HepG2 (cell line): ENCODE measurements around the gene TRERF1. TPM values are rescaled to one million over a fixed set of nuclear protein-coding genes. Genes with fewer than 3 reads are reported as not detected.
A peak's percentile ranks its signal among the peaks of the same experiment; 100 is the strongest.

Experiments used
- ATAC-seq: fragments of 200-7000 bp; cut with Tn5 transposase; 3 replicates; pipeline ENCODE4 v1.9.1; 2020; ENCODE audit warnings: mild to moderate bottlenecking, moderate library complexity
- BruUV-seq: library from RNA; stranded (reverse); fragments of 400-500 nt; replicated peaks from 2 replicates; lab custom pipeline; 2021; lab: Mats Ljungman, UMichigan
- CTCF ChIA-PET: fragments of 300-600 bp; formaldehyde crosslinking; extraction: SDS; loops from one replicate; lab custom pipeline; 2021; ENCODE audit warnings: low total read pairs, inconsistent platforms, low intra/inter-chr PET ratio; lab: Yijun Ruan, JAX
- POLR2A ChIA-PET: fragments of 350-600 bp; sonication (Branson Sonifier 250); formaldehyde crosslinking; loops from one replicate; lab custom pipeline; 2020; ENCODE audit warnings: antibody characterized with exemption, inconsistent platforms; lab: Yijun Ruan, JAX
- DNase-seq: peaks from one replicate; pipeline ENCODE4 v3.0.0-alpha.2; 2015; ENCODE audit warnings: low spot score
- FAIRE-seq: peaks from 3 replicates; lab custom pipeline; 2011; peaks lifted over from hg19 to GRCh38; lab: Jason Lieb, UNC
- H2AFZ ChIP-seq: one replicate; pipeline ENCODE4 v1.6.1; 2011; ENCODE audit warnings: low read length, inconsistent platforms
- H3K27ac ChIP-seq: fragments of 300-600 bp; 3 replicates; pipeline ENCODE4 v1.8.0; 2011; ENCODE audit warnings: mixed run types, mild to moderate bottlenecking, mixed read lengths, low read length, inconsistent platforms; ENCODE audit not compliant: insufficient read depth; ENCODE audit errors: extremely low read length
- H3K27me3 ChIP-seq, 2 experiments: fragments of 200-600 bp in 1 of 2; 2 replicates in 1 of 2; 3 replicates in 1 of 2; pipeline versions ENCODE4 v1.6.0 to v1.8.0; 2011; ENCODE audit warnings: low read length in 2 of 2, mild to moderate bottlenecking in 2 of 2, moderate library complexity in 2 of 2, inconsistent platforms in 1 of 2; ENCODE audit not compliant: insufficient read depth in 2 of 2, control insufficient read depth in 1 of 2
- H3K36me3 ChIP-seq, 2 experiments: fragments of 200-600 bp in 1 of 2; replicated peaks in 1 of 2; 2 replicates in 1 of 2; 3 replicates in 1 of 2; pipeline versions ENCODE4 v1.5.1 to v1.8.0; 2011; ENCODE audit warnings: low read length in 2 of 2, inconsistent platforms in 1 of 2; ENCODE audit not compliant: insufficient read depth in 2 of 2, control insufficient read depth in 1 of 2
- H3K4me1 ChIP-seq: 2 replicates; pipeline ENCODE4 v1.5.1; 2012; ENCODE audit warnings: low read length, inconsistent platforms; ENCODE audit not compliant: insufficient read depth
- H3K4me2 ChIP-seq: 2 replicates; pipeline ENCODE4 v1.6.0; 2011; ENCODE audit warnings: low read depth, low read length, inconsistent platforms
- H3K4me3 ChIP-seq, 3 experiments: fragments of 200-600 bp in 1 of 3; sonication (generic), shearing (Covaris generic) in 1 of 3; replicated peaks in 1 of 3; 2 replicates each; pipeline ENCODE4 v1.5.1; 2011 to 2016; ENCODE audit warnings: low read length in 3 of 3, inconsistent platforms in 2 of 3, low read depth in 2 of 3, mild to moderate bottlenecking in 2 of 3, control low read depth in 1 of 3, mixed read lengths in 1 of 3; ENCODE audit not compliant: insufficient read depth in 1 of 3
- H3K79me2 ChIP-seq: one replicate; pipeline ENCODE4 v1.6.1; 2011; ENCODE audit warnings: low read length, inconsistent platforms; ENCODE audit not compliant: insufficient read depth
- H3K9ac ChIP-seq: 2 replicates; pipeline ENCODE4 v1.6.0; 2011; ENCODE audit warnings: mild to moderate bottlenecking, low read depth, low read length, inconsistent platforms; ENCODE audit not compliant: insufficient read depth
- H3K9me3 ChIP-seq: 2 replicates; pipeline ENCODE4 v1.5.1; 2012; ENCODE audit warnings: mild to moderate bottlenecking, low read length
- H4K20me1 ChIP-seq: 2 replicates; pipeline ENCODE4 v1.6.0; 2011; ENCODE audit warnings: inconsistent platforms, mild to moderate bottlenecking, low read length, moderate library complexity; ENCODE audit not compliant: insufficient read depth
- CBX5 ChIP-seq: sonication (generic); formaldehyde crosslinking; IDR thresholded peaks from 2 replicates; pipeline ENCODE4 v1.4.0; 2020; ENCODE audit warnings: missing genetic modification reagents, borderline replicate concordance
- EEA1 ChIP-seq: sonication (generic); formaldehyde crosslinking; IDR thresholded peaks from 2 replicates; pipeline ENCODE4 v1.5.1; 2020; ENCODE audit warnings: mild to moderate bottlenecking, missing genetic modification reagents, borderline replicate concordance
- ELF1 ChIP-seq: sonication (generic); formaldehyde crosslinking; IDR thresholded peaks from 2 replicates; pipeline ENCODE4 v1.4.0; 2020; ENCODE audit warnings: missing genetic modification reagents
- FOXA3 ChIP-seq: IDR thresholded peaks from 2 replicates; pipeline ENCODE4 v1.6.1; 2016; ENCODE audit warnings: missing genetic modification reagents, missing compliant biosample characterization
- GABPB1 ChIP-seq: IDR thresholded peaks from 2 replicates; pipeline ENCODE4 v1.6.1; 2016; ENCODE audit warnings: mild to moderate bottlenecking, missing genetic modification reagents, moderate library complexity, missing compliant biosample characterization
- GATAD1 ChIP-seq: IDR thresholded peaks from 2 replicates; pipeline ENCODE4 v1.6.1; 2016; ENCODE audit warnings: missing genetic modification reagents, missing compliant biosample characterization
- HIVEP1 ChIP-seq: sonication (generic); formaldehyde crosslinking; IDR thresholded peaks from 2 replicates; pipeline ENCODE4 v1.4.0; 2020; ENCODE audit warnings: mild to moderate bottlenecking, missing genetic modification reagents
- MYC ChIP-seq: sonication (generic); formaldehyde crosslinking; IDR thresholded peaks from 2 replicates; pipeline ENCODE4 v1.9.0; 2021; ENCODE audit warnings: missing genetic modification reagents, borderline replicate concordance
- POLR2A ChIP-seq, 2 experiments: IDR thresholded peaks; 2 replicates each; pipeline ENCODE4 v1.6.1; 2011; ENCODE audit warnings: low read depth in 2 of 2, low read length in 2 of 2, mild to moderate bottlenecking in 1 of 2, moderate library complexity in 1 of 2; ENCODE audit not compliant: insufficient read depth in 1 of 2
- PRMT3 ChIP-seq: sonication (generic); formaldehyde crosslinking; IDR thresholded peaks from 2 replicates; pipeline ENCODE4 v1.8.1; 2022; ENCODE audit warnings: low read depth, mild to moderate bottlenecking, moderate library complexity, missing genetic modification reagents, borderline replicate concordance
- RFX1 ChIP-seq: fragments of 450-650 bp; IDR thresholded peaks from 2 replicates; pipeline ENCODE4 v1.6.1; 2017
- TFE3 ChIP-seq: IDR thresholded peaks from 2 replicates; pipeline ENCODE4 v1.6.1; 2016
- ZFP91 ChIP-seq: sonication (generic); formaldehyde crosslinking; IDR thresholded peaks from 2 replicates; pipeline ENCODE4 v1.9.0; 2022; ENCODE audit warnings: missing genetic modification reagents, mild to moderate bottlenecking, borderline replicate concordance
- ZNF629 ChIP-seq: sonication (generic); formaldehyde crosslinking; conservative IDR thresholded peaks from 2 replicates; pipeline ENCODE4 v1.5.0; 2020; ENCODE audit warnings: missing genetic modification reagents
- ZNF879 ChIP-seq: sonication (generic); formaldehyde crosslinking; IDR thresholded peaks from 2 replicates; pipeline ENCODE4 v1.8.1; 2023; ENCODE audit warnings: missing genetic modification reagents
- WGBS: methylation state at CpG from one replicate; pipeline ENCODE4 v1.1.6; 2017; ENCODE audit warnings: low lambda C conversion rate; 5-methylcytosine and 5-hydroxymethylcytosine counted together
- in situ Hi-C: cut with HindIII; loops from 2 replicates; pipeline ENCODE4 v1.10.0; 2017; ENCODE audit warnings: low pct_unique_long_range_greater_than_20kb; ENCODE audit not compliant: extremely low pct_ligation_motif_present
- intact Hi-C: fragments of 100-400 bp; cut with micrococcal nuclease; formaldehyde crosslinking; loops from one replicate; pipeline ENCODE4 v1.10.0; 2022; ENCODE audit not compliant: unreplicated experiment
- polyA plus RNA-seq, 8 experiments: library from polyadenylated mRNA; depleted of rRNA in 3 of 8; stranded (reverse) in 7 of 8; unstranded in 1 of 8; fragments of >200 nt; fragmentation: Illumina TruSeq in 4 of 8; extraction: Trizol in 4 of 8; gene quantifications; 2 replicates each; pipeline versions ENCODE4 v1.2.1 to v1.2.3, GENCODE V29; 2011 to 2016; ENCODE audit warnings: low read depth in 4 of 8, missing spikeins in 1 of 8, mixed read lengths in 1 of 8; ENCODE audit not compliant: insufficient read depth in 1 of 8
- total RNA-seq, 5 experiments: library from RNA; depleted of rRNA; stranded (reverse); fragments of >200 nt; fragmentation: Illumina TruSeq; extraction: Trizol; gene quantifications; 2 replicates each; pipeline ENCODE4 v1.2.3, GENCODE V29; 2016; ENCODE audit warnings: low read depth in 1 of 5
- TF ChIP-seq, protein P1 (sequence below): sonication (generic); formaldehyde crosslinking; conservative IDR thresholded peaks from 2 replicates; pipeline ENCODE4 v1.4.0; 2020; ENCODE audit warnings: mild to moderate bottlenecking, missing genetic modification reagents, moderate library complexity
- TF ChIP-seq, protein P2 (sequence below): fragments of 450-650 bp; IDR thresholded peaks from 2 replicates; pipeline ENCODE4 v1.6.1; 2017

Gene TRERF1
- total and polyA plus RNA-seq, 2 of the 13 experiments (the other 11 are each of a cell fraction or from before 2014, with no cell fraction given), result 0.02 TPM; not detected in 1

- ATAC-seq, result peak; percentile 81
- H3K9me3 ChIP-seq, result no peaks in the 10 kb centered on the region
- no peaks in the 10 kb centered on the region for H3K36me3 ChIP-seq
- in situ Hi-C loops, result loop anchor here (5.0 kb wide), 1 partner anchor 287 kb away; no protein-coding TSS in a partner anchor
- H3K4me1 ChIP-seq, result peaks cover 8% of the 10 kb centered on the region; the same call in 1 of the 2 replicates
- CTCF ChIA-PET, result no interaction called here
- no peak overlapping the region for H3K27ac ChIP-seq
- peak; percentile 44 for DNase-seq
- H4K20me1 ChIP-seq, result no peaks in the 10 kb centered on the region
- H2AFZ ChIP-seq, result no peak overlapping the region
- H3K4me3 ChIP-seq, result peak overlapping the region; percentile 8 to 49 (median 29); a peak in 2 of 6 replicates
- 20% methylated on average over 7 of the region's 7 CpGs for WGBS
- POLR2A ChIA-PET, result interaction anchor here (0.9 to 1.7 kb wide), 3 partner anchors 21 to 304 kb away, joined by 3 to 4 read pairs (median 3); partner anchors contain the start of gene UBR2
- no TSS peak for BruUV-seq
- intact Hi-C loops, result no loop called here
- FAIRE-seq, result no peak
- no peaks in the 10 kb centered on the region for H3K79me2 ChIP-seq
- peak overlapping the region; percentile 59 for H3K4me2 ChIP-seq
- H3K27me3 ChIP-seq, result peaks cover 4 to 21% of the 10 kb centered on the region in 2 experiments; a peak in 3 of 5 replicates
- no peak overlapping the region for H3K9ac ChIP-seq
- TF ChIP-seq, protein P1, sequence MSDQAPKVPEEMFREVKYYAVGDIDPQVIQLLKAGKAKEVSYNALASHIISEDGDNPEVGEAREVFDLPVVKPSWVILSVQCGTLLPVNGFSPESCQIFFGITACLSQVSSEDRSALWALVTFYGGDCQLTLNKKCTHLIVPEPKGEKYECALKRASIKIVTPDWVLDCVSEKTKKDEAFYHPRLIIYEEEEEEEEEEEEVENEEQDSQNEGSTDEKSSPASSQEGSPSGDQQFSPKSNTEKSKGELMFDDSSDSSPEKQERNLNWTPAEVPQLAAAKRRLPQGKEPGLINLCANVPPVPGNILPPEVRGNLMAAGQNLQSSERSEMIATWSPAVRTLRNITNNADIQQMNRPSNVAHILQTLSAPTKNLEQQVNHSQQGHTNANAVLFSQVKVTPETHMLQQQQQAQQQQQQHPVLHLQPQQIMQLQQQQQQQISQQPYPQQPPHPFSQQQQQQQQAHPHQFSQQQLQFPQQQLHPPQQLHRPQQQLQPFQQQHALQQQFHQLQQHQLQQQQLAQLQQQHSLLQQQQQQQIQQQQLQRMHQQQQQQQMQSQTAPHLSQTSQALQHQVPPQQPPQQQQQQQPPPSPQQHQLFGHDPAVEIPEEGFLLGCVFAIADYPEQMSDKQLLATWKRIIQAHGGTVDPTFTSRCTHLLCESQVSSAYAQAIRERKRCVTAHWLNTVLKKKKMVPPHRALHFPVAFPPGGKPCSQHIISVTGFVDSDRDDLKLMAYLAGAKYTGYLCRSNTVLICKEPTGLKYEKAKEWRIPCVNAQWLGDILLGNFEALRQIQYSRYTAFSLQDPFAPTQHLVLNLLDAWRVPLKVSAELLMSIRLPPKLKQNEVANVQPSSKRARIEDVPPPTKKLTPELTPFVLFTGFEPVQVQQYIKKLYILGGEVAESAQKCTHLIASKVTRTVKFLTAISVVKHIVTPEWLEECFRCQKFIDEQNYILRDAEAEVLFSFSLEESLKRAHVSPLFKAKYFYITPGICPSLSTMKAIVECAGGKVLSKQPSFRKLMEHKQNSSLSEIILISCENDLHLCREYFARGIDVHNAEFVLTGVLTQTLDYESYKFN, result no peak
- TF ChIP-seq MYC (CRISPR knock-in tag), result 0 out of 2 replicates have a peak, but pooled peaks have one; percentile 27
- 0 out of 2 replicates have a peak, but pooled peaks have one; percentile 15 for TF ChIP-seq FOXA3 (CRISPR knock-in tag)
- TF ChIP-seq ZNF629 (CRISPR knock-in tag), result no peak
- peak; percentile 55; the same call in 1 of the 2 replicates for TF ChIP-seq ELF1
- TF ChIP-seq GATAD1 (CRISPR knock-in tag), result peak; percentile 83
- TF ChIP-seq GABPB1, result peak; percentile 66; the same call in 1 of the 2 replicates
- 0 out of 2 replicates have a peak, but pooled peaks have one; percentile 35 for TF ChIP-seq ZFP91
- no peak for TF ChIP-seq HIVEP1 (CRISPR knock-in tag)
- TF ChIP-seq, protein P2, sequence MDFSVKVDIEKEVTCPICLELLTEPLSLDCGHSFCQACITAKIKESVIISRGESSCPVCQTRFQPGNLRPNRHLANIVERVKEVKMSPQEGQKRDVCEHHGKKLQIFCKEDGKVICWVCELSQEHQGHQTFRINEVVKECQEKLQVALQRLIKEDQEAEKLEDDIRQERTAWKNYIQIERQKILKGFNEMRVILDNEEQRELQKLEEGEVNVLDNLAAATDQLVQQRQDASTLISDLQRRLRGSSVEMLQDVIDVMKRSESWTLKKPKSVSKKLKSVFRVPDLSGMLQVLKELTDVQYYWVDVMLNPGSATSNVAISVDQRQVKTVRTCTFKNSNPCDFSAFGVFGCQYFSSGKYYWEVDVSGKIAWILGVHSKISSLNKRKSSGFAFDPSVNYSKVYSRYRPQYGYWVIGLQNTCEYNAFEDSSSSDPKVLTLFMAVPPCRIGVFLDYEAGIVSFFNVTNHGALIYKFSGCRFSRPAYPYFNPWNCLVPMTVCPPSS, result no peak
- TF ChIP-seq CBX5, result no peak
- peak; percentile 64; the same call in 1 of the 2 replicates for TF ChIP-seq TFE3 (CRISPR knock-in tag)
- no peak for TF ChIP-seq PRMT3 (CRISPR knock-in tag)
- no peak for TF ChIP-seq RFX1
- TF ChIP-seq ZNF879 (CRISPR knock-in tag), result no peak
- no peak for TF ChIP-seq EEA1 (CRISPR knock-in tag)
- peak in 1 of 2 experiments; percentile 55; a peak in 1 of 4 replicates for TF ChIP-seq POLR2A (IDR thresholded peaks at IDR 0.05; ENCODE audit: insufficient read depth in 1 of 2, low read depth in 2 of 2, low read length in 2 of 2)
These were observed 191.3 kb downstream of the TRERF1 start for GRCh38 chr6:42260396-42260888.
